H1 (cell line): Measurements from ENCODE around the gene CBFA2T2. TPM values are rescaled to one million over a fixed set of nuclear protein-coding genes. Genes with fewer than 3 reads are reported as not detected.

Source experiments
- CTCF ChIA-PET: fragments of 300-600 bp; sonication (Branson Sonifier 250); formaldehyde crosslinking; loops from one replicate; lab custom pipeline; 2021; ENCODE audit not compliant: partially characterized antibody; lab: Charles Lee
- POLR2A ChIA-PET: fragments of 300-600 bp; sonication (Branson Sonifier 250); formaldehyde crosslinking; loops from one replicate; lab custom pipeline; 2021; ENCODE audit warnings: inconsistent platforms; ENCODE audit not compliant: partially characterized antibody; lab: Charles Lee
- DNase-seq, 2 experiments: peaks; one replicate each; pipeline versions ENCODE4 v3.0.0 to v3.0.0-alpha.2; 2010 to 2022; ENCODE audit warnings: low spot score in 2 of 2, low read depth in 1 of 2, mixed read lengths in 1 of 2
- FAIRE-seq: peaks from 2 replicates; lab custom pipeline; 2011; peaks lifted over from hg19 to GRCh38; lab: Jason Lieb, UNC
- H2AFZ ChIP-seq: 2 replicates; pipeline ENCODE4 v1.8.1; 2012; ENCODE audit warnings: low read length, inconsistent platforms
- H2AK5ac ChIP-seq: 2 replicates; pipeline ENCODE4 v1.6.1; 2013; ENCODE audit warnings: low read depth, low read length
- H2BK120ac ChIP-seq: replicated peaks from 2 replicates; pipeline ENCODE3; 2013; ENCODE audit warnings: low read depth, low read length, inconsistent platforms
- H2BK12ac ChIP-seq: 2 replicates; pipeline ENCODE4 v1.6.1; 2013; ENCODE audit warnings: low read depth, low read length
- H2BK15ac ChIP-seq: 2 replicates; pipeline ENCODE4 v1.6.1; 2013; ENCODE audit warnings: low read length
- H2BK20ac ChIP-seq: 2 replicates; pipeline ENCODE4 v1.6.1; 2013; ENCODE audit warnings: low read length
- H2BK5ac ChIP-seq: 2 replicates; pipeline ENCODE4 v1.6.1; 2013; ENCODE audit warnings: low read depth, low read length
- H3K14ac ChIP-seq: 2 replicates; pipeline ENCODE4 v1.6.1; 2013; ENCODE audit warnings: inconsistent platforms; ENCODE audit not compliant: insufficient read length
- H3K18ac ChIP-seq: 2 replicates; pipeline ENCODE4 v1.6.1; 2013; ENCODE audit warnings: low read length; ENCODE audit errors: extremely low read depth
- H3K23ac ChIP-seq: 2 replicates; pipeline ENCODE4 v1.6.1; 2013; ENCODE audit warnings: inconsistent platforms; ENCODE audit not compliant: insufficient read length
- H3K23me2 ChIP-seq: 2 replicates; pipeline ENCODE4 v1.6.1; 2013; ENCODE audit warnings: low read depth, low read length
- H3K27ac ChIP-seq: 2 replicates; pipeline ENCODE4 v1.6.1; 2011; ENCODE audit warnings: low read depth, low read length, inconsistent platforms
- H3K27me3 ChIP-seq, 4 experiments: replicated peaks in 1 of 4; 1 replicate in 1 of 4; 2 replicates in 3 of 4; pipeline versions ENCODE4 v1.6.1 to v1.8.1; 2011 to 2013; ENCODE audit warnings: low read length in 3 of 4, mild to moderate bottlenecking in 3 of 4, inconsistent platforms in 2 of 4, mixed read lengths in 2 of 4, moderate library complexity in 1 of 4; ENCODE audit not compliant: control insufficient read depth in 3 of 4, insufficient read depth in 3 of 4; ENCODE audit errors: extremely low read depth in 1 of 4
- H3K36me3 ChIP-seq, 4 experiments: 2 replicates each; pipeline versions ENCODE4 v1.6.1 to v1.8.1; 2011 to 2013; ENCODE audit warnings: mild to moderate bottlenecking in 4 of 4, low read length in 3 of 4, moderate library complexity in 2 of 4, control low read depth in 1 of 4, inconsistent platforms in 1 of 4; ENCODE audit not compliant: insufficient read depth in 4 of 4, control insufficient read depth in 2 of 4
- H3K4ac ChIP-seq: replicated peaks from 2 replicates; pipeline ENCODE3; 2013; ENCODE audit warnings: low read length, low read depth, mixed read lengths, inconsistent platforms; ENCODE audit not compliant: insufficient read length
- H3K4me1 ChIP-seq, 4 experiments: replicated peaks in 1 of 4; 1 replicate in 1 of 4; 2 replicates in 3 of 4; pipeline versions ENCODE4 v1.6.1 to v1.8.1; 2011 to 2013; ENCODE audit warnings: low read length in 3 of 4, inconsistent platforms in 2 of 4, mixed read lengths in 1 of 4; ENCODE audit not compliant: insufficient read depth in 4 of 4, control insufficient read depth in 3 of 4
- H3K4me2 ChIP-seq, 2 experiments: 2 replicates each; pipeline versions ENCODE4 v1.6.1 to v1.8.1; 2011 to 2013; ENCODE audit warnings: low read depth in 2 of 2, low read length in 2 of 2, control low read depth in 1 of 2, inconsistent platforms in 1 of 2, mild to moderate bottlenecking in 1 of 2; ENCODE audit not compliant: insufficient read depth in 1 of 2
- H3K4me3 ChIP-seq, 4 experiments: fragments of 200-600, 300-600 bp in 1 of 4; sonication (generic), shearing (Covaris generic), sonication (Bioruptor Twin) in 1 of 4; 2 replicates each; pipeline versions ENCODE4 v1.5.1 to v1.8.1; 2011 to 2016; ENCODE audit warnings: low read length in 4 of 4, low read depth in 3 of 4, control low read depth in 2 of 4, inconsistent platforms in 2 of 4, mild to moderate bottlenecking in 2 of 4, mixed read lengths in 1 of 4, moderate library complexity in 1 of 4; ENCODE audit not compliant: insufficient read depth in 2 of 4; ENCODE audit errors: extremely low read depth in 1 of 4
- H3K56ac ChIP-seq: replicated peaks from 2 replicates; pipeline ENCODE3; 2013; ENCODE audit warnings: low read depth, mild to moderate bottlenecking, mixed read lengths, low read length, inconsistent platforms; ENCODE audit not compliant: insufficient read length
- H3K79me1 ChIP-seq: 2 replicates; pipeline ENCODE4 v1.6.1; 2013; ENCODE audit warnings: low read depth, low read length, control low read depth
- H3K79me2 ChIP-seq, 2 experiments: 2 replicates each; pipeline versions ENCODE4 v1.6.1 to v1.8.1; 2012 to 2013; ENCODE audit warnings: low read length in 2 of 2, mild to moderate bottlenecking in 2 of 2, inconsistent platforms in 1 of 2; ENCODE audit not compliant: insufficient read depth in 2 of 2, control insufficient read depth in 1 of 2
- H3K9ac ChIP-seq, 4 experiments: replicated peaks in 1 of 4; 1 replicate in 1 of 4; 2 replicates in 3 of 4; pipeline versions ENCODE4 v1.6.1 to v1.8.1; 2011 to 2013; ENCODE audit warnings: low read depth in 3 of 4, low read length in 3 of 4, control low read depth in 2 of 4, mild to moderate bottlenecking in 2 of 4, moderate library complexity in 2 of 4, inconsistent platforms in 1 of 4; ENCODE audit errors: extremely low read depth in 1 of 4
- H3K9me3 ChIP-seq, 2 experiments: 2 replicates each; pipeline versions ENCODE4 v1.6.1 to v1.8.1; 2012 to 2013; ENCODE audit warnings: mild to moderate bottlenecking in 2 of 2, moderate library complexity in 2 of 2, control low read depth in 1 of 2, inconsistent platforms in 1 of 2, low read depth in 1 of 2, low read length in 1 of 2, mixed read lengths in 1 of 2; ENCODE audit not compliant: insufficient read depth in 2 of 2
- H4K20me1 ChIP-seq, 2 experiments: replicated peaks in 1 of 2; 2 replicates each; pipeline versions ENCODE3 to v1.8.1; 2011 to 2013; ENCODE audit warnings: inconsistent platforms in 2 of 2, low read length in 2 of 2, mild to moderate bottlenecking in 1 of 2; ENCODE audit not compliant: insufficient read depth in 2 of 2, control insufficient read depth in 1 of 2
- H4K5ac ChIP-seq: 2 replicates; pipeline ENCODE4 v1.6.1; 2013; ENCODE audit warnings: low read length, low read depth, mixed read lengths, inconsistent platforms; ENCODE audit not compliant: insufficient read length
- H4K8ac ChIP-seq: 2 replicates; pipeline ENCODE4 v1.8.0; 2013; ENCODE audit warnings: mild to moderate bottlenecking, moderate library complexity, low read length, inconsistent platforms; ENCODE audit not compliant: insufficient read depth; ENCODE audit errors: extremely low read depth
- H4K91ac ChIP-seq: replicated peaks from 2 replicates; pipeline ENCODE3; 2013; ENCODE audit warnings: low read length, mixed read lengths, inconsistent platforms; ENCODE audit not compliant: insufficient read length
- BRCA1 ChIP-seq: IDR thresholded peaks from 2 replicates; pipeline ENCODE4 v1.6.1; 2012; ENCODE audit warnings: low read depth, low read length, improper control_type of control experiment
- TEAD4 ChIP-seq: IDR thresholded peaks from 2 replicates; pipeline ENCODE4 v1.6.1; 2012; ENCODE audit warnings: low read depth, low read length, inconsistent platforms, mixed read lengths
- WGBS, 2 experiments: shearing (Covaris generic) in 1 of 2; methylation state at CpG; one replicate each; pipeline versions ENCODE4 v1.1.6 to v1.1.7; 2013 to 2015; ENCODE audit warnings: low lambda C conversion rate in 2 of 2, mixed read lengths in 2 of 2, inconsistent platforms in 1 of 2, low coverage in 1 of 2, missing lambda C conversion rate in 1 of 2; ENCODE audit not compliant: insufficient replicate concordance in 2 of 2, insufficient coverage in 1 of 2, insufficient read length in 1 of 2; ENCODE audit errors: extremely low coverage in 1 of 2, missing lambda C conversion rate in 1 of 2; 5-methylcytosine and 5-hydroxymethylcytosine counted together
- polyA plus RNA-seq, 7 experiments: library from polyadenylated mRNA; depleted of rRNA in 3 of 7; stranded (reverse) in 5 of 7; unstranded in 2 of 7; fragments of >200 nt in 5 of 7; fragments of 200-250 nt in 2 of 7; gene quantifications; 1 replicate in 5 of 7; 2 replicates in 1 of 7; 4 replicates in 1 of 7; pipeline versions ENCODE4 v1.2.1 to v1.2.3, GENCODE V29; 2011 to 2013; ENCODE audit warnings: missing spikeins in 2 of 7, mixed read lengths in 2 of 7
- total RNA-seq: library from RNA; stranded (reverse); fragmentation: NEBNext Ultra II Directional; extraction: Animal tissue kit (Norgen Biotek cat#: 25700); gene quantifications from 2 replicates; pipeline ENCODE4 v1.2.1, GENCODE V29; 2021
- TF ChIP-seq, protein P1 (sequence below), 3 experiments: IDR thresholded peaks; 1 replicate in 2 of 3; 2 replicates in 1 of 3; pipeline versions ENCODE4 v1.5.1 to v1.6.1; 2011; ENCODE audit warnings: low read length in 3 of 3, mild to moderate bottlenecking in 3 of 3, inconsistent platforms in 2 of 3, low read depth in 1 of 3, moderate library complexity in 1 of 3; ENCODE audit not compliant: insufficient read depth in 1 of 3; ENCODE audit errors: control extremely low read depth in 1 of 3

CBFA2T2 gene
- total and polyA plus RNA-seq, 2 of the 8 experiments (the other 6 are each of a cell fraction or from before 2014, with no cell fraction given), result 11.6 to 12.9 TPM

DNA sequence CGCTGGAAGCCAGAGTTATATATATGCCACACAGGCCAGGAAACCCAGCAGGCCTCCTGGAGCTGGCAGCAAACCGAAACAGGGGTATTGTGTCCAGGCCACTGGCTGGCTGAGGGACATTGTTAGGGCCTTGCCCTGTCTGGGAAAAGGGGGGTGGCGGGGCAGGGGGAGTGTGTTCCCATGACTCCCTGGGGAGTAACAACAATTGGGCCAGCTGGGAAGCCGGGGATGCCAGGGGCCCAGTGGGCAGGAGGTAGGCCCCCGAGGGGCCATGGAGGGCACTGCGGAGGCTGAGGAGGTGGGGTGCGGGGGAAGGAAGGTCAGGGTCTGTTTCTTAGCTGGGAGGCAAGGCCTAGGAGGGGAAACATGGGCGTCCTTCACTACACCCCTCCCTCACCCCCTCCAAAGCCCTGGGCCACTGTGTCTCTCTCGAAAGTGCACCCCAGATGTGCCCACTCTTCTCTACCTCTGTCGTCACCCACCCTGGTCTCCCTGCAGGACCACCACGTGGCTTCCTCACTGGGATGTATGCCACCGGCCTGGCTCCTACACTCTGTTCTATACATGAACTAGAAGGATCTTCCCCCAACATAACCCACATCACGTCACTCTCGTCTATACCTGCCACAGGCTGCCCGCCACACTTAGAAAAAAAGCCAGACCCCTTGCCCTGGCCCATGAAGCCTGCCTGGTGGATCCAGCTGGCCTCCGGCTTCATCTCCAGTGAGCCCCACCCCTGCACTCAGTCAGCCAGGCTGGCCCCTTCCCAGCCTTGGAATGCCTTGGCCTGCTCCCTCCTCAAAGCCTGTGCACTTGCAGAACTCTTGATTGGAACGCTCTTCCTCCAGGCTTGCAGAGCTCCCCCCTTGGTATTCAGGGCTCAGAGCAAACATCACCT is 204.1 kb downstream of the CBFA2T2 start:
- Histone ChIP-seq H2BK20ac (peak overlapping the region; percentile 97; the same call in 1 of the 2 replicates), H2AK5ac (peak overlapping the region; percentile 79; the same call in 1 of the 2 replicates), H3K27ac (no peak overlapping the region), H2BK120ac (no peak overlapping the region), H3K23me2 (no peaks in the 10 kb centered on the region), H4K20me1 (no peaks in the 10 kb centered on the region), H4K91ac (no peak overlapping the region), H3K4me2 (no peak overlapping the region; a peak in 1 of 4 replicates), H2BK12ac (peak overlapping the region; percentile 70; the same call in 1 of the 2 replicates), H3K56ac (no peak overlapping the region), H3K9me3 (peaks cover 0 to 6% of the 10 kb centered on the region in 2 experiments; a peak in 1 of 4 replicates), H3K9ac (no peak overlapping the region; a peak in 2 of 7 replicates), H2BK15ac (0 out of 2 replicates have a peak overlapping the region, but pooled peaks have one; percentile 97), H4K8ac (peak overlapping the region; percentile 87; the same call in 1 of the 2 replicates), H3K79me1 (no peaks in the 10 kb centered on the region), H3K4me1 (peaks cover 0 to 16% (median 9%) of the 10 kb centered on the region in 4 experiments; a peak in 6 of 7 replicates), H4K5ac (no peak overlapping the region), H2BK5ac (no peak overlapping the region; the same call in 1 of the 2 replicates), H3K36me3 (no peaks in the 10 kb centered on the region), H3K23ac (no peak overlapping the region), H3K79me2 (no peaks in the 10 kb centered on the region), H3K4ac (no peak overlapping the region), H2AFZ (0 out of 2 replicates have a peak overlapping the region, but pooled peaks have one; percentile 95), H3K4me3 (no peak overlapping the region), H3K27me3 (peaks cover 0 to 6% (median 2%) of the 10 kb centered on the region in 4 experiments; a peak in 3 of 7 replicates), H3K18ac (peak overlapping the region; percentile 38; the same call in 1 of the 2 replicates), H3K14ac (no peak overlapping the region)
- FAIRE-seq (no peak), DNase-seq (peak in 1 of 2 experiments; percentile 54)
- WGBS, 2 experiments, result 74% methylated on average over 16 of the region's 17 CpGs; no CpG with 5 or more reads in 1 of the 2 experiments
- TF ChIP-seq, protein P1, sequence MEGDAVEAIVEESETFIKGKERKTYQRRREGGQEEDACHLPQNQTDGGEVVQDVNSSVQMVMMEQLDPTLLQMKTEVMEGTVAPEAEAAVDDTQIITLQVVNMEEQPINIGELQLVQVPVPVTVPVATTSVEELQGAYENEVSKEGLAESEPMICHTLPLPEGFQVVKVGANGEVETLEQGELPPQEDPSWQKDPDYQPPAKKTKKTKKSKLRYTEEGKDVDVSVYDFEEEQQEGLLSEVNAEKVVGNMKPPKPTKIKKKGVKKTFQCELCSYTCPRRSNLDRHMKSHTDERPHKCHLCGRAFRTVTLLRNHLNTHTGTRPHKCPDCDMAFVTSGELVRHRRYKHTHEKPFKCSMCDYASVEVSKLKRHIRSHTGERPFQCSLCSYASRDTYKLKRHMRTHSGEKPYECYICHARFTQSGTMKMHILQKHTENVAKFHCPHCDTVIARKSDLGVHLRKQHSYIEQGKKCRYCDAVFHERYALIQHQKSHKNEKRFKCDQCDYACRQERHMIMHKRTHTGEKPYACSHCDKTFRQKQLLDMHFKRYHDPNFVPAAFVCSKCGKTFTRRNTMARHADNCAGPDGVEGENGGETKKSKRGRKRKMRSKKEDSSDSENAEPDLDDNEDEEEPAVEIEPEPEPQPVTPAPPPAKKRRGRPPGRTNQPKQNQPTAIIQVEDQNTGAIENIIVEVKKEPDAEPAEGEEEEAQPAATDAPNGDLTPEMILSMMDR (IDR thresholded peaks at IDR 0.05; ENCODE audit: control extremely low read depth in 1 of 3, insufficient read depth in 1 of 3, low read depth in 1 of 3, low read length in 3 of 3), result peak in 1 of 3 experiments; percentile 4; a peak in 1 of 4 replicates
- TF ChIP-seq TEAD4 (peak; percentile 36; the same call in 1 of the 2 replicates), BRCA1 (no peak)
- ChIA-PET POLR2A (interaction anchor here (0.6 to 3.0 kb wide), 10 partner anchors 9 to 38 kb away, joined by 3 to 11 read pairs (median 4); partner anchors contain the start of genes PXMP4 and ZNF341), CTCF (interaction anchor here (1.3 to 1.9 kb wide), 4 partner anchors 15 to 31 kb away, joined by 3 to 6 read pairs (median 5); no protein-coding TSS in a partner anchor)
